HepG2 (cell line): Measurements from ENCODE around the gene PITRM1. TPM values are rescaled to one million over a fixed set of nuclear protein-coding genes. Genes with fewer than 3 reads are reported as not detected.

Experiments used
- ATM ChIP-seq: fragments of 450-650 bp; IDR thresholded peaks from 2 replicates; pipeline ENCODE4 v1.7.1; 2017; ENCODE audit warnings: mild to moderate bottlenecking, borderline replicate concordance
- E2F2 ChIP-seq: sonication (generic); formaldehyde crosslinking; IDR thresholded peaks from 2 replicates; pipeline ENCODE4 v1.4.0; 2020; ENCODE audit warnings: missing genetic modification reagents, borderline replicate concordance
- FOXA1 ChIP-seq, 2 experiments: fragments of 450-650 bp in 1 of 2; sonication (generic) in 1 of 2; formaldehyde crosslinking in 1 of 2; IDR thresholded peaks; 2 replicates each; pipeline versions ENCODE4 v1.4.0 to v1.6.1; 2016 to 2020; ENCODE audit warnings: missing genetic modification reagents in 1 of 2
- JARID2 ChIP-seq: sonication (generic); formaldehyde crosslinking; IDR thresholded peaks from 2 replicates; pipeline ENCODE4 v1.8.1; 2023; ENCODE audit warnings: missing genetic modification reagents, inconsistent platforms; ENCODE audit not compliant: insufficient replicate concordance
- KIAA2018 ChIP-seq: sonication (generic); formaldehyde crosslinking; IDR thresholded peaks from 2 replicates; pipeline ENCODE4 v1.5.0; 2020; ENCODE audit warnings: mild to moderate bottlenecking, missing genetic modification reagents, borderline replicate concordance
- LCORL ChIP-seq, 2 experiments: fragments of 450-650 bp in 1 of 2; sonication (generic) in 1 of 2; formaldehyde crosslinking in 1 of 2; IDR thresholded peaks; 2 replicates each; pipeline versions ENCODE4 v1.5.0 to v1.6.1; 2017 to 2020; ENCODE audit warnings: antibody characterized with exemption in 1 of 2, missing genetic modification reagents in 1 of 2
- MED1 ChIP-seq: sonication (generic); formaldehyde crosslinking; IDR thresholded peaks from 2 replicates; pipeline ENCODE4 v1.4.0; 2020; ENCODE audit warnings: missing genetic modification reagents
- MYC ChIP-seq: sonication (generic); formaldehyde crosslinking; IDR thresholded peaks from 2 replicates; pipeline ENCODE4 v1.9.0; 2021; ENCODE audit warnings: missing genetic modification reagents, borderline replicate concordance
- PATZ1 ChIP-seq: sonication (generic); formaldehyde crosslinking; IDR thresholded peaks from 2 replicates; pipeline ENCODE4 v1.4.0; 2020; ENCODE audit warnings: missing genetic modification reagents
- POLR2AphosphoS2 ChIP-seq: IDR thresholded peaks from 2 replicates; pipeline ENCODE4 v1.6.1; 2011; ENCODE audit warnings: low read depth, low read length, improper control_type of control experiment
- RFXAP ChIP-seq: sonication (generic); formaldehyde crosslinking; IDR thresholded peaks from 2 replicates; pipeline ENCODE4 v1.4.0; 2020; ENCODE audit warnings: missing genetic modification reagents, borderline replicate concordance
- YEATS4 ChIP-seq: sonication (generic); formaldehyde crosslinking; IDR thresholded peaks from 2 replicates; pipeline ENCODE4 v1.4.0; 2020; ENCODE audit warnings: missing genetic modification reagents, borderline replicate concordance
- ZMYM2 ChIP-seq: sonication (generic); formaldehyde crosslinking; IDR thresholded peaks from 2 replicates; pipeline ENCODE4 v1.8.0; 2022; ENCODE audit warnings: mild to moderate bottlenecking, missing genetic modification reagents
- ZNF282 ChIP-seq: fragments of 450-650 bp; IDR thresholded peaks from 2 replicates; pipeline ENCODE4 v1.6.1; 2018; ENCODE audit not compliant: partially characterized antibody
- ZNF33B ChIP-seq: sonication (generic); formaldehyde crosslinking; IDR thresholded peaks from 2 replicates; pipeline ENCODE4 v1.5.1; 2020; ENCODE audit warnings: mild to moderate bottlenecking, missing genetic modification reagents
- ZNF430 ChIP-seq: sonication (generic); formaldehyde crosslinking; IDR thresholded peaks from 2 replicates; pipeline ENCODE4 v1.9.0; 2021; ENCODE audit warnings: mild to moderate bottlenecking, missing genetic modification reagents
- ZNF432 ChIP-seq: sonication (generic); formaldehyde crosslinking; IDR thresholded peaks from 2 replicates; pipeline ENCODE4 v1.5.0; 2020; ENCODE audit warnings: missing genetic modification reagents, mild to moderate bottlenecking, borderline replicate concordance
- ZNF546 ChIP-seq: sonication (generic); formaldehyde crosslinking; conservative IDR thresholded peaks from 2 replicates; pipeline ENCODE4 v1.8.1; 2023; ENCODE audit warnings: mild to moderate bottlenecking, missing genetic modification reagents
- polyA plus RNA-seq, 8 experiments: library from polyadenylated mRNA; depleted of rRNA in 3 of 8; stranded (reverse) in 7 of 8; unstranded in 1 of 8; fragments of >200 nt; fragmentation: Illumina TruSeq in 4 of 8; extraction: Trizol in 4 of 8; gene quantifications; 2 replicates each; pipeline versions ENCODE4 v1.2.1 to v1.2.3, GENCODE V29; 2011 to 2016; ENCODE audit warnings: low read depth in 4 of 8, missing spikeins in 1 of 8, mixed read lengths in 1 of 8; ENCODE audit not compliant: insufficient read depth in 1 of 8
- total RNA-seq, 5 experiments: library from RNA; depleted of rRNA; stranded (reverse); fragments of >200 nt; fragmentation: Illumina TruSeq; extraction: Trizol; gene quantifications; 2 replicates each; pipeline ENCODE4 v1.2.3, GENCODE V29; 2016; ENCODE audit warnings: low read depth in 1 of 5

PITRM1 gene
- total and polyA plus RNA-seq, 2 of the 13 experiments (the other 11 are each of a cell fraction or from before 2014, with no cell fraction given) = 16.4 to 29.0 TPM

- TF ChIP-seq KIAA2018 = no peak
- no peak for TF ChIP-seq ZMYM2 (CRISPR knock-in tag)
- no peak for TF ChIP-seq ATM
- no peak for TF ChIP-seq LCORL (IDR thresholded peaks at IDR 0.05)
- TF ChIP-seq LCORL (CRISPR knock-in tag; IDR thresholded peaks at IDR 0.05) = no peak
- peak; percentile 62; the same call in 1 of the 2 replicates for TF ChIP-seq RFXAP (CRISPR knock-in tag)
- no peak for TF ChIP-seq E2F2
- TF ChIP-seq MED1 (CRISPR knock-in tag) = peak; percentile 50; the same call in 1 of the 2 replicates
- peak; percentile 47 for TF ChIP-seq PATZ1 (CRISPR knock-in tag)
- no peak for TF ChIP-seq ZNF282
- 0 out of 2 replicates have a peak, but pooled peaks have one; percentile 76 for TF ChIP-seq ZNF430 (CRISPR knock-in tag)
- TF ChIP-seq ZNF33B = no peak
- 0 out of 2 replicates have a peak, but pooled peaks have one; percentile 61 for TF ChIP-seq ZNF546 (CRISPR knock-in tag)
- no peak for TF ChIP-seq JARID2 (CRISPR knock-in tag)
- TF ChIP-seq ZNF432 (CRISPR knock-in tag) = no peak
- peak; percentile 88; the same call in 1 of the 2 replicates for TF ChIP-seq MYC (CRISPR knock-in tag)
- TF ChIP-seq POLR2AphosphoS2 = no peak
- peak; percentile 73; the same call in 1 of the 2 replicates for TF ChIP-seq YEATS4 (CRISPR knock-in tag)
- TF ChIP-seq FOXA1 (IDR thresholded peaks at IDR 0.05) = no peak
- peak; percentile 37; the same call in 1 of the 2 replicates for TF ChIP-seq FOXA1 (CRISPR knock-in tag; IDR thresholded peaks at IDR 0.05)
These were observed at the start of gene PITRM1 (continued) for GRCh38 chr10:3172446-3173170.
